ENCODE data around the gene KLK12.

Gene KLK12

GRCh38 chr19:51031220-51031879 lies 3.5 kb downstream of the KLK12 start:
- no peak for DNase-seq (ENCODE audit: insufficient read length, low spot score)
- FAIRE-seq, result no peak
- TF ChIP-seq POLR2A (IDR thresholded peaks at IDR 0.05; ENCODE audit: low read depth, low read length), result no peak

- FAIRE-seq, result no peak
- no peak for TF ChIP-seq POLR2A (IDR thresholded peaks at IDR 0.05; ENCODE audit: low read depth, low read length)
- DNase-seq (ENCODE audit: insufficient read length, low spot score), result no peak
Measured at GRCh38 chr19:51030631-51031030, 4.2 kb downstream of the KLK12 start.

GRCh38 chr19:51029718-51030117 lies 5.1 kb downstream of the KLK12 start:
- DNase-seq (ENCODE audit: insufficient read length, low spot score) (no peak), FAIRE-seq (no peak)
- no peak for TF ChIP-seq POLR2A (IDR thresholded peaks at IDR 0.05; ENCODE audit: low read depth, low read length)

GRCh38 chr19:51027873-51028272 lies 6.9 kb downstream of the KLK12 start:
- no peak for TF ChIP-seq POLR2A (IDR thresholded peaks at IDR 0.05; ENCODE audit: low read depth, low read length)
- DNase-seq (ENCODE audit: insufficient read length, low spot score) (no peak), FAIRE-seq (no peak)

DNA sequence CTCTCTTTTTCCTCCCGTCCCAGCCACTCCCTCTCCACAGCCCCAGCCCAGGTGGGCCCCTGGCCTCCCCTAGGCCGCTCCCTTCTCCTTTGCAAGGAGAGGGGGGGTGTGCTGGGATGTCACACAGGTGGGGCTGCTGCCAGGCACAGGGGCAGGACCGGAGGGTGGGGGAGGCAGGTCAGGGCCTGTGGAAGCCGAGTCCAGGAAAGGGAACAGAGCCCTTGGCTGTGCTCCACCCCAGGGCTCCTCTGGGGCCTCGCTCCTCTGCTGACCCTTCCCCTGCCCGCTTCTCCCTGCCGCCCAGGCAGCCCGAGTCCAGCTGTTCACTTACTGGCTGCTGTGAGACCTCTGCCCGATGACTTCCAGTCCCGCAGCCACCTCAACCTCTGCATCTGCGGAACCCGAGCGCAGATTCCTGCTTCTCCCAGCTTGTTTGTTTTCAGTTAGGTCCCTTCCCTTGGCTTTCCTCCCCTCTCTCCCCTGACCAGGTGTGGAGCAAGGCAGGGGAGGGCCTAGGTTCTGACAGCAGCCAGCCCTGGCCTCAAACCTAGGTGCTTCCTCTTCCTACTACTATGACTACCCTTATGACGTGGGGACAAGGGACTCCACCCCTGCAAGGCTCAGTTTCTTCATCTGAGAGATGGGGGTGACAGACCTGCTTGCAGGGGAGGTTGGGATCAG lies 7.5 kb downstream of the KLK12 start:
- TF ChIP-seq POLR2A (IDR thresholded peaks at IDR 0.05; ENCODE audit: low read depth, low read length), result no peak
- no peak for DNase-seq (ENCODE audit: insufficient read length, low spot score)
- FAIRE-seq, result no peak

DNA sequence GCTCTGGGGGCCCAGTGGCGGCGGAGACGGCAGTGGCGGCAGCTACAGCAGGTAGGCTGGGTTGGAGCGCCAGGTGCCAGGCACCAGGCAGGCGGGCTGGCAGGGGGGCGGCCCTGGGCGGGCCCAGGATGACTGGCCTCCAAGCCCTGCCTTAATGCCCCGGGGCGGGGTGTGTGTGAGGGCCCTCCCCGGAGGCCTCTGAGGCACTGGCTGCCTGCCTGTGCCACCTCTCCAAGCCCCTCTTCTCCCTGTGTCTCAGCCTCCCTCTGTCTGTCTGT lies 8.3 kb downstream of the KLK12 start, which contains the start of gene KLK11:
Gene KLK11, minus strand, starts transcription at position 63 of the 278 bp plus-strand sequence. CDS start 985 bp downstream, outside the sequence.
- no peak for DNase-seq (ENCODE audit: insufficient read length, low spot score)
- no peak for TF ChIP-seq POLR2A (IDR thresholded peaks at IDR 0.05; ENCODE audit: low read depth, low read length)
- FAIRE-seq, result no peak

GRCh38 chr19:51025809-51026553 lies 8.8 kb downstream of the KLK12 start:
- FAIRE-seq (no peak), DNase-seq (ENCODE audit: insufficient read length, low spot score) (no peak)
- TF ChIP-seq POLR2A (IDR thresholded peaks at IDR 0.05; ENCODE audit: low read depth, low read length), result no peak

- DNase-seq (ENCODE audit: insufficient read length, low spot score) (no peak), FAIRE-seq (no peak)
- no peak for TF ChIP-seq POLR2A (IDR thresholded peaks at IDR 0.05; ENCODE audit: low read depth, low read length)
Measured at GRCh38 chr19:51025401-51025800, 9.4 kb downstream of the KLK12 start.

- no peak for DNase-seq (ENCODE audit: insufficient read length, low spot score)
- no peak for TF ChIP-seq POLR2A (IDR thresholded peaks at IDR 0.05; ENCODE audit: low read depth, low read length)
- no peak for FAIRE-seq
Measured at GRCh38 chr19:51024924-51025323, 9.9 kb downstream of the KLK12 start.

DNA sequence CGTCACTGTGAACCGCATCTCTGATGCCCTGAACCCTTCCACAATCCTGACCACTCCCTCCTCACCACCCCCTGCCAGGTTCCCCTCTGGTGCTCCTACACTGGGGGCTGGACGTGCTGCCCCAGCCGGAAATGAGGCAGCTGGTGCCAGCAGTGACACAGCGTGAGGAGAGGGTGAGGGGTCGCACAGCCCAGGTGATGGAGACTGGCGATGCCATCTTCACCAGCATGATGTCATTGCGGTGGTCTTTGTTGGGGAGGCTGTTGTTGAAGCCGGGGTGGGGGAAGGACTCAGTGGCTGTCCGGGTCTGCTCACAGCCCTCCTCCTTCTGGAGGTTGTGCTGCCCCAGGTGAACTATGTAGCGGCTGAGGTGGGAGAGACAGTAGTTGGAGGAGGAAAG lies 10.9 kb downstream of the KLK12 start:
- no peak for TF ChIP-seq POLR2A (IDR thresholded peaks at IDR 0.05; ENCODE audit: low read depth, low read length)
- FAIRE-seq, result no peak
- no peak for DNase-seq (ENCODE audit: insufficient read length, low spot score)

DNA sequence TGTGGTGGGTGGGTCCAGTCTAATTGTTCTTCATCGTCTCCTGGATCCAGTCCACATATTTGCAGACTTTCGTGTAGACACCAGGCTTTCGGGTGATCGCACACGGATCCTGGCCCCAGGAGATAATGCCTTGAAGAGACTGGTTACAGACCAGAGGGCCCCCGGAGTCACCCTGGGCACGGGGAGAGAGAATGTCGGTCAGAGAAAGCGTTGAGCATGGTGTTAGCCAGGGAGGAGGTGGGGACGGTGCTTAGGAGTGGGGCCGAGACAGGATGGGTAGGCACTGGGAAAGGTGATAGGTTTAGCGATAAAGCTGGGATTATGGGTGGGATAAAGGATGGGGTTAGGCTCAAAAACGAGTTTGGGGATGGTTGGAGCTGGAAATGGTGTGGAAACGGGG lies 12.3 kb downstream of the KLK12 start:
- no peak for FAIRE-seq
- no peak for TF ChIP-seq POLR2A (IDR thresholded peaks at IDR 0.05; ENCODE audit: low read depth, low read length)
- no peak for DNase-seq (ENCODE audit: insufficient read length, low spot score)

DNA sequence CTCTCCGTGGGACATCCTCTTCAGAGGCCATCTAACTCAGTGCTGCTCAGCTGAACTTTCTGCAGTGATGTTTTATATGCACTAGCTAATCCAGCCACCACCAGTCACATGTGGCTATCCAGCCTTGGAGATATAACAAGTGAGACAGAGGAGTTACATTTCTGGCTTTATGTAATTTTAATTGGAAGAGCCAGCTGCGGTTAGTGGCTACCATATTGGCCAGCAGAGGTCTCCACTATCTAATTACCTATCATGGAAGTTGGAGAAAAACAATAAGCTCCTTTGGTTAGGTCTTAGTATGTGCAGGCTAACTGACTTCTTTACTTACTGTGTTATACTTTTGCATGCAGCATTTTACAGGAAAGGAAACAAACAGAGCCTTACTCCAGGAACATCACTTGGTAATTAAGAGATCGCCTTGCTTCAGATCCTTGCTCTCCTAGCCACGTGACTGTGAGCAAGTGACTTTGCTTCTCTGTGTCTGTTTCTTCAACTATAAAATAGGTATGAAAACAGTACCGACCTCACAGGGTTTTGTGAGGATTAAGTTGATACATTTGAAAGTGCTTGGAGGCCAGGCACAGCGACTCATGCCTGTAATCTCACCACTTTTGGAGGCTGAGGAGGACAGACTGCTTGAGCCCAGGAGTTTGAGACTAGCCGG lies 13.7 kb downstream of the KLK12 start:
- FAIRE-seq (peak; percentile 58), DNase-seq (ENCODE audit: insufficient read length, low spot score) (peak; percentile 13)
- no peak for TF ChIP-seq POLR2A (IDR thresholded peaks at IDR 0.05; ENCODE audit: low read depth, low read length)

- FAIRE-seq, result no peak
- no peak for TF ChIP-seq POLR2A (IDR thresholded peaks at IDR 0.05; ENCODE audit: low read depth, low read length)
Measured at GRCh38 chr19:51019544-51019925, 15.3 kb downstream of the KLK12 start, which contains the start of gene KLK10. Gene KLK10 (minus strand): TSS chr19:51019709. CDS start chr19:51019130, 579 bp downstream.

More at GRCh38 chr19:51019544-51019925, 15.3 kb downstream of the KLK12 start, which contains the start of gene KLK10:
- DNase-seq (ENCODE audit: insufficient read length, low spot score), result no peak
